AG08395 (cell line): Measurements from ENCODE around the gene IGF1.
A peak's percentile ranks its signal among the peaks of the same experiment; 100 is the strongest.
"Not testable (repeated sequence)": the region's sequence is repeated elsewhere in the genome, so short reads cannot be mapped to it uniquely, and the experiment has no call there.

Experiments used
- DNase-seq: peaks from one replicate; pipeline ENCODE4 v3.0.0; 2012; ENCODE audit warnings: mixed read lengths, low spot score

Gene IGF1

GRCh38 chr12:102461501-102461900, 18.9 kb downstream of the IGF1 start:
- DNase-seq = no peak

DNA sequence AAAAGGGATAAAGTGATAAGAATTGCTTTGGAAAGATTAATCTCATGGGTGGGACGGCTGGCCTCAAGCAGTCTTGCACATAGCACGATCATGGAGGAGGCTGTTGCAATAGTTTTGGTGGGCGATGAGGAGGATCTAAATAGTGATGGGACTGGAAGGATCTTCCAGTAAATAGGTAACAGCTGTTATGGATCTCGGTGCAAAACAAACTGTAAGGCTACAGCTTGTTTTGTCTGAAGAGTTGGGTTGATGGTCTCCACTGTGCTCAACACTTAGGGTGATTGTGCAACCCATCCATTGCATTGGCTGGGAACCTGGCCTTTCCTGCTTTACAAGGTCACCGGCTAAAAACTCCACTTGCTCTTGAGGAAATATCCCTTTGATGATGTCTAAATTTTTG, 21.0 kb downstream of the IGF1 start:
- DNase-seq = no peak

DNA sequence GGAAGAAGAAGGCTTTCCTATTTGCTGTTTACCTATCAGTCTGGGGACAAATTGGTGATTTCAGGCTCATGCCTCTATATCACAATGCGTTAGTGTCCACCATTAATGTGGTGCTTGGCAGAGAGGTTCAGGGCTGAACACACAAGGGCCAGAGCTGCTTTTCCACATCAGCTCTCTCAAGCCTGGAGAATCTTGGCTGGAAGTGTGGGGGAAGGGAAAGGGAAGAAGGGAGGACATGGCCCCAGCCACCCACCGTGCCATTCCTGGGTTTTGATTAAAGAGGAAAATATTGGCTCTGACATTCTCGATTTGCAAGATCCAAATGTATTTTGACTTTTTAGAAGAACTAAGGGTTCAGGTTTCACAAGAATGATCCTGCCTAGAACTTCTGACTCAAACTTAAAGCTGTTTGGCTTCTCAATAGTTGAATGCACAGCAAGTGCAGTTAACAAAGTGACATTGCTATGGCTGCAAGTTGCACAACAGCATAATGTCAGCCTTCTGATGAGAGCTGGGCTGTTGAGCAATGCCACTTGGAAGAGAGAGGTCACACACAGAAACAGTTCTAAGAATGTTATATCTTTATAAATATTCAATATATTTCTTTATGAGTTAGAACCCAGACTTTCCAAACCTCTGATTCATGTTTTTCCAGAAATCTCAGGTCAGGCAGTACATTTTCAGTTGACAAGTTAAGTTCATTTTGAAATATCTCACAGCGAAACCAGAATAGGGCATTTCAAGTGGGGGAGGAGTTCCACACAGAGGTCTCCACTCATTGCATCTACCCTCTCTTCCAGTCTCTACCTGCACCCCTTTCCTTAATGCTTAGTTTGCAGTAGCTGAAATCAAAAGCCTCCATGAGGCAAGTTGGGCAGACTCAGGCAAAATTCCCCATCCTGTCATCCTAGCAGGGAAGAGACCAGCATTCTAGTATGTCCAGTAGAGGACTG, 25.3 kb downstream of the IGF1 start:
- DNase-seq = peak; percentile 28

DNA sequence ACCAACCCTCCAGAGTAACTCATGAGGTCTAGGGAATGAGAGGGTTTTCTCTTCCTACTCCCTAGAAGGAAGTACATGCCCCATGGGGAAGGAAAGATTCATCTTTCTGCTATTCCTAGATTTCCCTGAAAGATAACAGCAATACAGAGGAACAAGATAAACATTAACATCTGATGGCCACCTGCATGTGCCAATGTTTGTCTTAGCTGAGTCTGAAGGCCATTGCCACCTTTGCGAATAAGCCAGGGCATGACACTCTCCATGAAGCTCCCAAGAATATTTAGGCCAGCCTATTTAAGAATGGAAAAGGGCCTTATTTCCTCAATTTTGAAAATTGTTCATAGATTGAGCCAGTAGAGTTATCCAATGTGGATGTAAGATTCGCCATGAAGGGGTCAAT, 26.0 kb downstream of the IGF1 start:
- no peak for DNase-seq

DNA sequence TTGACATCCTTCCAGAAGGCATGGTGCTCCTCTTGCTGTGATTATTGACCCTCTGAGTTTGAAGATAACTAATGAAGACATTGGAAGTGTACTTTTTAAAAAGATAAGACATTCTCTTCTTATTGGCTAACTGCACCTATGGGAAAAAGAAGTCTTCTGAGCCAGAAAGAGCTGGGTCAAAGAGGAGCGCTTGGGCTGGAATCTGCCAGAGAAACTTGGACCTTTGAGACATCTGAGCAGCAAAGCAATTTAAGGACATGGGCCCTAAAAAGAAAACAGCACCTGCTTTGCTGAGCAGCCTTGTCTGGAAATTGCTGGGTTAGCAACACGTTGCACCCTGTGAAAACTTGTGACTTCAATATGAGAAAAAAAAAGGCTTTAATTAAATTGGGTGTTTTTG, 27.8 kb downstream of the IGF1 start:
- no peak for DNase-seq

- DNase-seq = not testable (repeated sequence)
Measured at GRCh38 chr12:102449018-102449417, 31.3 kb downstream of the IGF1 start.

GRCh38 chr12:102447426-102447825, 32.9 kb downstream of the IGF1 start:
- DNase-seq = not testable (repeated sequence)

DNA sequence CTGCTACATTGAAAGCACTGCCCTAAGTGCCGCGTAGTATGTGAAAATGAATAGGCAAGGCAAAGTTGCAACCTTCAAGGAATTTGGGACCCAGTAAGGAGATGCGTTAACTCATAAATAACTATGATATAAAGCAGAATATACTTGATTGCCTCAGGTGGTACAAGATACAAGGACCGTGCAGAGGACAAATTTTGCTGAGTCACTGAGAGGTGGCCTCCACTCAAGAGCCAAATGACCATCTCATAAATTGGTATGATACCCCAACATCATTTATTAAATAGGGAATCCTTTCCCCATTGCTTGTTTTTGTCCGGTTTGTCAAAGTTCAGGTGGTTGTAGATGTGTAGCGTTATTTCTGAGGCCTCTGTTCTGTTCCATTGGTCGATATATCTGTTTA, 35.7 kb downstream of the IGF1 start:
- DNase-seq = no peak

- no peak for DNase-seq
Measured at GRCh38 chr12:102444093-102444492, 36.3 kb downstream of the IGF1 start.

DNA sequence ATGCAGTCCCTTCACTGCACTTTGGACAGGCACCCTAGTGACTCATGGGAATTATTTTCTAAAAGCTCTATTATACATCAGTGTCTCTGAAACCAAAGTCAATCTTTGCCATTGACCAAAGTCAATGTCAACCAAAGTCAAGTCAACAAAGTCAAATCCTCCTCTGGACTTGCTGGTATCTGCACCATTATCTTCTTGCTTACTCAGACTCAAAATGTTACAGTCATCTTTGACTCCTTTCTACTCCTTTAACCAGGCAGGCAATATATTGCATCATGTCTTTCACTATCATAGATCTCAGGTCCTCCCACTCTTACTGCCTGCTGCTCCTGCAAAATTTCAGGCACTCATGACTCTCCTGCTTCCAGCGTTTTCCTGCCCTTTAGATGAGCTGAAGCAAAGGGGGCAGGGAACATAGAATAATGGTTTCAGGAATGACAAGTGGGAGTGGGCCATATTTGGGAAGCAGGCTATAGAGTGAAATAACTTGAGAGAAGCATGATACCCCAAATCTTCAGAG, 39.2 kb downstream of the IGF1 start:
- DNase-seq = no peak

DNA sequence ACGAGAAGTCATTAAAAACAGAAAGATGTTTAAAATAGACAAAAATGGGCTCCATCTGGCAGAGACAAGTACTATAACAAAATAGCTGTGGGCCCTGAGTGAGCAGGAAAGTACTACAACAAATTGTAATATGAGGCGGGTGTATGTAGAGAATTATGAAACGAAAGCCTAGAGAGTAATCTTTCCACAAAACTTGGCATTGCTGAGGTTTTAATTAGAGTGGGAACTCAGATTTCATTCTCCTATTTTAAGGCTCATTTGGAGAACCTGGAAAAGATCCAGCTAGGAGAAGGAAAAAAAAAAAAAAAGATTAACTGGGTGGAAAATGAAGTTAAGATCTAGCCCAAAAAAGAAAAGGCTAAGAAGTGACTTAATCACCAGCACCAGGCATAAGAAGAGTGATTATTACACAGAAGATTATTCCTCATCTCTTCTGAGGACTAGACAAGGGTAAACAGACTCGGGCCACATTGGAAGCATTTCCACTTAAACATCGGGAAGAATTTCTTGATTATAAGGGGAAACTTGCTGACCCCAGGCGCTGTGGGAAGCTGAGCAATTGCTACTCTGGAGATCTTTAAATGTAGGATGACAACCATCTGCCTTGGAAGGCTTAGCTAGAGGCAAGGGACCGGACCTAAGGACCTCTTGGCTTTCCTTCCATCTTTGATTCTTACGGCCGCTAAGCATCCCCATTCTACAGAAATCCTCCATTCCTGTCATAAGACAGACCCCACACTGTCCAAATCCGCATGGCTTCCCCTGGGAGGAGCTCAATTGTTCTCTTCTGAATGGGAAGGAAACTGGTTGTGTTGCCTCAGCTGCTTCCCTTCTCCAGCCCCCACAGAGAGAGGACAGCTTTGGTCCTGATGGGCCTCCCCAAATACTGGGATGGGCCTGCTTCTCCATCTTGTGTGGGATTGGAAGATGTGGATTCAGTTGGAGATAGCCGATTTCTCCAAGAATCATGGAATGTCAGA, 40.6 kb downstream of the IGF1 start:
- DNase-seq = no peak

GRCh38 chr12:102438827-102439210, 41.5 kb downstream of the IGF1 start:
- no peak for DNase-seq

GRCh38 chr12:102438047-102438826, 42.1 kb downstream of the IGF1 start:
- DNase-seq = peak; percentile 4

- no peak for DNase-seq
Measured at GRCh38 chr12:102437511-102437910, 42.9 kb downstream of the IGF1 start.

DNA sequence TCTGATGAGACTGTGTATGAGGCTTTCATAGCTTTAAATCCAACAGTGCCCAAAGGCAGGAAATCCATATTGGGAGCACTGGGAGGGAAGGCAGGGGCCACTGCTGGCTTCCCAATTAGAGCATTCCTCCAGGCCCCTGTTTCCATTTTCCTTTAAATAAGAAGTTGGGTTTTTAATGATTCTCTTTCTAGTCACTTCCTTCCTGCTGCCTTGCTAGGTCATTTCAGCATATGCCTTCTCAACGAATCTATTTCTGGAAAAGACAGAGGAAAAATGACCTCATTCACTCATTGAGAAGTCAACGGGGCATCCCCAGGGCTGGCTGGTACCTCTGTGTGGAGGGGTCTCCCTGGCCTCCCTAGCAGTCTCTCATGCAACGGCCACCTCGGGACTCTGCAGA, 43.5 kb downstream of the IGF1 start:
- DNase-seq = no peak

DNA sequence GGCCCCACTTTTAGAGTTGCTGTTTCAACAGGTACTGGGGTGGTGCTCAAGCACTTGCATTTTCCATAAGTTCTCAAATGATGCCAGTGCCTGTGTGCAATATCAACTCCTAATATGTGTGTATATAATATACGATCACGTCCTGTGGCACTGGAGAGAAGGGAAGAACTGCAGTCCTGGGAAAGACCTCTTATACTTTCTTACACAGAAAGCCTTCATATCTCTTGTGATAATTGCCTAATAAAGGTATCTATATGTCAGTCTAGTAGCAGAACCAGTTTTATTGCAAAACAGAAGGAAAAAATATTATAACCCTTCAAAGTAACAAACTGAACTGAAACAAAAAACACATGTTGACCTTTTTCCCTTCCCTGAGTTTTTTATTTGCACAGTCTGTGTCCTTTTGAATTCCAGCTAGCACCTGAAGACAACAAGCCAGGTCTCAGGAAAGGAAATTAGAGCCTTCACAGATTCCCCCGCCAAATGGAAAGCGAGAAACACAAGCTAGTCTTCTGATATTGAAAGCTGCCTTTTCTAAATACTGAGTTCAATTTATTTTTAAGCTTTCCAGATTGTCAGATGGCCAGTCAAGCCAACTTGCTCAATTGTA, 44.4 kb downstream of the IGF1 start:
- DNase-seq = no peak

GRCh38 chr12:102433304-102433703, 47.1 kb downstream of the IGF1 start:
- DNase-seq = no peak

DNA sequence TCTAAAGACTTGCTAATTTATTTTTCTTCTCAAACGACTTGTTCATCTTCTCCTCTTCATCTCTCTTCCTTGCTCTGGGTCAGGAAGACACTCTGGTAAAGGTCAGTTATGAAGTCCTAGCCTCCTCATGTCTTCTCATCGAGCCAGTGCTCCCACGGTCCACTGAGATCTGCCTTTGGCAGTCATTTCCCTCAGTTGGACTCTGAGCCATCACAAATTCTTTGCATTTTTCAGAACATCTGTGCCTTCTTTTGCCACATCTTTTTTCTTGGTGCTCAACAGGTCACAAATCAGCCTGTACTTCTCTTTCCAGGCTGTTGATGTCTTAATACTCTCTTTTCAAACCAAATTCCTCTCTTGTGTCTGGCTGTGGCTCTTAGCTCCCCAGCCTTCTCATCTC, 49.7 kb downstream of the IGF1 start:
- DNase-seq = peak; percentile 36

- no peak for DNase-seq
Measured at GRCh38 chr12:102429211-102430154, 50.9 kb downstream of the IGF1 start.

DNA sequence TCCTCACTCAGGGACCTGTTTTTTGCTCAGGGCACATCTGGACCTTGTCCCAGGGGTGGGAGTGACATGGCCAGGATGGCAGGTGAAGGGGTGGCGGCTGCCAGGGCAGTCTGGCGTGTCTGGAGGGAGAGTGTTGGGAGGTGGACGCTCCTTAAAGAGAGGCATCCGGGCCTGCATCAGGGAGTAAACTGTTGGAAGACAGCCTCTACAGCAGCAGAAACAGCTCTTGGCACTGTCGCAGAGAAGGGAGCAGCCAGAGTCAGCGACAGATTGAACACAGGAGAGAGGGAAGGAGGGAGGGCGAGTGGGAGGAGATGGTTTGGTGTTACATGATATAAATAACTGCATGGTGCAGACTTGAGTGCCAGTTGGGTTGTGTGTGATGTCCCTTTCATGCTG, 52.8 kb downstream of the IGF1 start:
- DNase-seq = peak; percentile 10
